Mucosa of stomach (tissue), 1 donor: Measurements from ENCODE around the gene AFDN.
"Not testable (repeated sequence)": the region's sequence is repeated elsewhere in the genome, so short reads cannot be mapped to it uniquely, and the experiment has no call there.

Source experiments
- H3K27me3 ChIP-seq: one replicate; pipeline ENCODE4 v1.7.0; 2013; ENCODE audit warnings: mild to moderate bottlenecking, low read length; ENCODE audit not compliant: control insufficient read depth, insufficient read depth
- H3K36me3 ChIP-seq: one replicate; pipeline ENCODE4 v1.7.0; 2013; ENCODE audit warnings: low read length; ENCODE audit not compliant: control insufficient read depth, insufficient read depth
- H3K4me1 ChIP-seq: one replicate; pipeline ENCODE4 v1.7.0; 2013; ENCODE audit warnings: mild to moderate bottlenecking, low read length; ENCODE audit not compliant: control insufficient read depth, insufficient read depth
- H3K4me3 ChIP-seq: one replicate; pipeline ENCODE4 v1.7.0; 2013; ENCODE audit warnings: low read length
- H3K9ac ChIP-seq: one replicate; pipeline ENCODE4 v1.7.0; 2013; ENCODE audit warnings: mild to moderate bottlenecking, low read length, moderate library complexity
- H3K9me3 ChIP-seq: one replicate; pipeline ENCODE4 v1.7.0; 2013; ENCODE audit warnings: mild to moderate bottlenecking, low read length, moderate library complexity; ENCODE audit not compliant: control insufficient read depth
- donor health status: Pancreatic carcinoma.

The AFDN gene

GRCh38 chr6:168000198-168001028, 173.7 kb downstream of the AFDN start:
- Histone ChIP-seq H3K4me1 (no peaks in the 10 kb centered on the region), H3K4me3 (no peak overlapping the region), H3K36me3 (no peaks in the 10 kb centered on the region), H3K27me3 (no peaks in the 10 kb centered on the region), H3K9me3 (no peaks in the 10 kb centered on the region), H3K9ac (no peak overlapping the region)

GRCh38 chr6:168001029-168001332, 174.3 kb downstream of the AFDN start:
- Histone ChIP-seq H3K27me3 (no peaks in the 10 kb centered on the region), H3K4me1 (no peaks in the 10 kb centered on the region), H3K36me3 (no peaks in the 10 kb centered on the region), H3K9me3 (no peaks in the 10 kb centered on the region), H3K4me3 (no peak overlapping the region), H3K9ac (no peak overlapping the region)

- H3K36me3 ChIP-seq, H3K27me3 ChIP-seq, H3K4me1 ChIP-seq, H3K9ac ChIP-seq, H3K4me3 ChIP-seq, H3K9me3 ChIP-seq: not testable (repeated sequence)
Measured at GRCh38 chr6:168001514-168001913, 174.8 kb downstream of the AFDN start.

- no peaks in the 10 kb centered on the region for H3K36me3 ChIP-seq
- H3K27me3 ChIP-seq: no peaks in the 10 kb centered on the region
- no peak overlapping the region for H3K9ac ChIP-seq
- no peaks in the 10 kb centered on the region for H3K9me3 ChIP-seq
- H3K4me1 ChIP-seq: no peaks in the 10 kb centered on the region
- H3K4me3 ChIP-seq: no peak overlapping the region
Measured at GRCh38 chr6:168002804-168003203, 176.1 kb downstream of the AFDN start.

- Histone ChIP-seq H3K36me3 (no peaks in the 10 kb centered on the region), H3K4me3 (no peak overlapping the region), H3K4me1 (no peaks in the 10 kb centered on the region), H3K9ac (no peak overlapping the region), H3K9me3 (no peaks in the 10 kb centered on the region), H3K27me3 (no peaks in the 10 kb centered on the region)
Measured at GRCh38 chr6:168004023-168004422, 177.3 kb downstream of the AFDN start.

GRCh38 chr6:168004945-168005344, 178.2 kb downstream of the AFDN start:
- Histone ChIP-seq H3K4me3 (no peak overlapping the region), H3K36me3 (no peaks in the 10 kb centered on the region)

GRCh38 chr6:168005796-168006195, 179.1 kb downstream of the AFDN start:
- no peaks in the 10 kb centered on the region for H3K9me3 ChIP-seq
- H3K9ac ChIP-seq: no peak overlapping the region
- H3K27me3 ChIP-seq: no peaks in the 10 kb centered on the region
- no peaks in the 10 kb centered on the region for H3K4me1 ChIP-seq
- no peaks in the 10 kb centered on the region for H3K36me3 ChIP-seq
- H3K4me3 ChIP-seq: no peak overlapping the region

More at GRCh38 chr6:168004945-168005344, 178.2 kb downstream of the AFDN start:
- no peak overlapping the region for H3K9ac ChIP-seq
- H3K27me3 ChIP-seq: no peaks in the 10 kb centered on the region
- no peaks in the 10 kb centered on the region for H3K9me3 ChIP-seq
- no peaks in the 10 kb centered on the region for H3K4me1 ChIP-seq

- H3K36me3 ChIP-seq: no peaks in the 10 kb centered on the region
- no peaks in the 10 kb centered on the region for H3K9me3 ChIP-seq
- H3K4me3 ChIP-seq: no peak overlapping the region
- H3K9ac ChIP-seq: no peak overlapping the region
- no peaks in the 10 kb centered on the region for H3K27me3 ChIP-seq
- H3K4me1 ChIP-seq: no peaks in the 10 kb centered on the region
Measured at GRCh38 chr6:168007592-168008338, 181.1 kb downstream of the AFDN start.

- Histone ChIP-seq H3K4me1 (no peaks in the 10 kb centered on the region), H3K36me3 (no peaks in the 10 kb centered on the region), H3K27me3 (no peaks in the 10 kb centered on the region), H3K9me3 (no peaks in the 10 kb centered on the region), H3K9ac (no peak overlapping the region), H3K4me3 (no peak overlapping the region)
Measured at GRCh38 chr6:168009331-168009730, 182.6 kb downstream of the AFDN start.

GRCh38 chr6:168011291-168011690, 184.6 kb downstream of the AFDN start:
- Histone ChIP-seq H3K27me3 (no peaks in the 10 kb centered on the region), H3K4me3 (no peak overlapping the region), H3K9me3 (no peaks in the 10 kb centered on the region), H3K9ac (no peak overlapping the region), H3K4me1 (no peaks in the 10 kb centered on the region), H3K36me3 (no peaks in the 10 kb centered on the region)

- Histone ChIP-seq H3K4me1 (no peaks in the 10 kb centered on the region), H3K27me3 (peaks cover 9% of the 10 kb centered on the region), H3K9me3 (no peaks in the 10 kb centered on the region), H3K36me3 (no peaks in the 10 kb centered on the region), H3K4me3 (no peak overlapping the region), H3K9ac (no peak overlapping the region)
Measured at GRCh38 chr6:168012431-168013249, 185.9 kb downstream of the AFDN start.
